ENCODE data around the gene TNP1. TPM values are rescaled to one million over a fixed set of nuclear protein-coding genes. Genes with fewer than 3 reads are reported as not detected.

TNP1 gene
- total RNA-seq, 2 donors from 2014 or later = not detected

GRCh38 chr2:216885117-216885553, 25.3 kb upstream of the TNP1 start:
- no peak for ATAC-seq
- peaks cover 17% of the 10 kb centered on the region for H3K27me3 Mint-ChIP-seq
- no peak overlapping the region for H3K4me3 Mint-ChIP-seq
- no peaks in the 10 kb centered on the region for H3K4me1 Mint-ChIP-seq
- no peaks in the 10 kb centered on the region for H3K36me3 Mint-ChIP-seq (ENCODE audit: low read depth)
- H3K27ac Mint-ChIP-seq = no peak overlapping the region
- no peaks in the 10 kb centered on the region for H3K9me3 ChIP-seq (ENCODE audit: control insufficient read depth, low read length, poor library complexity, severe bottlenecking)
- DNase-seq = no peak

- DNase-seq (no peak), ATAC-seq (no peak)
- H3K27ac Mint-ChIP-seq = no peak overlapping the region
- H3K27me3 Mint-ChIP-seq = peaks cover 17% of the 10 kb centered on the region
- H3K9me3 ChIP-seq (ENCODE audit: control insufficient read depth, low read length, poor library complexity, severe bottlenecking) = no peaks in the 10 kb centered on the region
- H3K4me1 Mint-ChIP-seq = no peaks in the 10 kb centered on the region
- no peaks in the 10 kb centered on the region for H3K36me3 Mint-ChIP-seq (ENCODE audit: low read depth)
- H3K4me3 Mint-ChIP-seq = no peak overlapping the region
Observed at GRCh38 chr2:216884347-216884746, 24.5 kb upstream of the TNP1 start.

DNA sequence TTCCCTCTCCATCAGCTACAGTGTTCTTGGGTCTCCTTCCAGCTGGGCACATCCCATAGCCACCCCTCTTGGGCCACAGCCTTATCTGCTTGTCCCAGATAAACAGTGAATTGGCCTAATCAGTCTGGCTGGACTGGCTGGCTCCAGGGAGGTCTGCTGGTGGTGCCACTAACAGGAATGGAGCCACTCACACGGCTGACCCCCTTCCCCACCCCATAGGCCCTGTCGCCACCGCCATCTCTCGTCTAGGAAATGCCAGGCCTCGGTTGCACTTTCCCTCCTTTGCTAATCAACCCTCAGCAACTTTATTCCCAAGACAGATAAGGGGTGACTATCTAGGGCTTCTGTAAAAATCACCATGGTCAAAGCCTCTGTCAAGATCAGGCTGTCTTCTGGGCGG, 23.0 kb upstream of the TNP1 start:
- Mint-ChIP-seq H3K27ac (no peak overlapping the region), H3K36me3 (ENCODE audit: low read depth) (no peaks in the 10 kb centered on the region), H3K4me3 (no peak overlapping the region), H3K27me3 (peaks cover 21% of the 10 kb centered on the region), H3K4me1 (no peaks in the 10 kb centered on the region)
- ATAC-seq (no peak), DNase-seq (no peak)
- H3K9me3 ChIP-seq (ENCODE audit: control insufficient read depth, low read length, poor library complexity, severe bottlenecking) = no peaks in the 10 kb centered on the region

GRCh38 chr2:216881411-216881810, 21.5 kb upstream of the TNP1 start:
- Mint-ChIP-seq H3K4me1 (no peaks in the 10 kb centered on the region), H3K27ac (no peak overlapping the region), H3K4me3 (no peak overlapping the region)

DNA sequence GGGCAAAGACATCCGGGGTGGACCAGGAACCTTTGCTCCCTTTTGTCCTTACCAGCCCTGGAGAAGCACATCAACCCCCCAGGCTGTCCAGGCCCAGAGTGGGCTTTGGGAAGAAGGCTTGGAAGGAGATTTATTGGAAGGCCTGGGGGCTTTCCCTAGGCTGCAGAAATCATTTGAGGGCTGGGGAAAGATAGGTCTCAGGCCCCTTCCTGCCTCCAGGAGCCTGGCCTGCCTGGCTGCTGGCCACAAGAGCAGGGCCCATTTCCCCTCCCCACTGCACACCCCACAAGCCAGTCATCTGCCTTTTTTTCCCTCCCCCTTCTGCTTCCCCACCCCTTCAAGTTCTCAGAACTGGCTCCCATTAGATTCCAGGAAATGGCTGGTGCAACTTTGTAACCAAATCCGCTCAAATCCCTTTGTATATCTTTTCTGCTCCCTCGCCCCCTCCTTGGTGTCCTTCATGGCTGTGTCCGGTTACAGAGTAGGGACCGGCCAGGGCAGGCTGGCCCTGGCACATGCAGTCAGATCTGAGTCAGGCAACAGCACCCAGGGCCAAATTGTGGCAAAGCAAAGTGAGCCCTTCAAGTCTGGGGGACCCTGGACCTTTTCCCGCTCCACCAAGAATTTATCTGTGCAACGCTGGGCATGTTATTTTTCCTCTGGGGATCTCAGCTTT, 20.8 kb upstream of the TNP1 start:
- Mint-ChIP-seq H3K27me3 (peaks cover 21% of the 10 kb centered on the region), H3K36me3 (ENCODE audit: low read depth) (no peaks in the 10 kb centered on the region), H3K4me1 (no peaks in the 10 kb centered on the region), H3K4me3 (no peak overlapping the region), H3K27ac (no peak overlapping the region)
- no peak for DNase-seq
- no peaks in the 10 kb centered on the region for H3K9me3 ChIP-seq (ENCODE audit: control insufficient read depth, low read length, poor library complexity, severe bottlenecking)
- ATAC-seq = no peak

More at GRCh38 chr2:216881411-216881810, 21.5 kb upstream of the TNP1 start:
- H3K27me3 Mint-ChIP-seq = peaks cover 21% of the 10 kb centered on the region
- no peaks in the 10 kb centered on the region for H3K36me3 Mint-ChIP-seq (ENCODE audit: low read depth)
- DNase-seq (no peak), ATAC-seq (no peak)
- H3K9me3 ChIP-seq (ENCODE audit: control insufficient read depth, low read length, poor library complexity, severe bottlenecking) = no peaks in the 10 kb centered on the region

GRCh38 chr2:216879727-216880508, 20.1 kb upstream of the TNP1 start:
- H3K27ac Mint-ChIP-seq = no peak overlapping the region
- H3K4me3 Mint-ChIP-seq = no peak overlapping the region
- no peaks in the 10 kb centered on the region for H3K4me1 Mint-ChIP-seq
- ATAC-seq (no peak), DNase-seq (no peak)
- H3K36me3 Mint-ChIP-seq (ENCODE audit: low read depth) = no peaks in the 10 kb centered on the region
- no peaks in the 10 kb centered on the region for H3K9me3 ChIP-seq (ENCODE audit: control insufficient read depth, low read length, poor library complexity, severe bottlenecking)
- peaks cover 25% of the 10 kb centered on the region for H3K27me3 Mint-ChIP-seq

GRCh38 chr2:216878072-216878471, 18.2 kb upstream of the TNP1 start:
- ATAC-seq = no peak
- no peaks in the 10 kb centered on the region for H3K4me1 Mint-ChIP-seq
- H3K9me3 ChIP-seq (ENCODE audit: control insufficient read depth, low read length, poor library complexity, severe bottlenecking) = no peaks in the 10 kb centered on the region
- DNase-seq = no peak
- H3K4me3 Mint-ChIP-seq = no peak overlapping the region
- H3K27ac Mint-ChIP-seq = no peak overlapping the region
- no peaks in the 10 kb centered on the region for H3K36me3 Mint-ChIP-seq (ENCODE audit: low read depth)
- peaks cover 21% of the 10 kb centered on the region for H3K27me3 Mint-ChIP-seq

GRCh38 chr2:216877085-216877484, 17.2 kb upstream of the TNP1 start:
- Mint-ChIP-seq H3K4me1 (no peaks in the 10 kb centered on the region), H3K27me3 (peaks cover 21% of the 10 kb centered on the region), H3K36me3 (ENCODE audit: low read depth) (no peaks in the 10 kb centered on the region), H3K27ac (no peak overlapping the region), H3K4me3 (no peak overlapping the region)
- ATAC-seq (no peak), DNase-seq (no peak)
- no peaks in the 10 kb centered on the region for H3K9me3 ChIP-seq (ENCODE audit: control insufficient read depth, low read length, poor library complexity, severe bottlenecking)

DNA sequence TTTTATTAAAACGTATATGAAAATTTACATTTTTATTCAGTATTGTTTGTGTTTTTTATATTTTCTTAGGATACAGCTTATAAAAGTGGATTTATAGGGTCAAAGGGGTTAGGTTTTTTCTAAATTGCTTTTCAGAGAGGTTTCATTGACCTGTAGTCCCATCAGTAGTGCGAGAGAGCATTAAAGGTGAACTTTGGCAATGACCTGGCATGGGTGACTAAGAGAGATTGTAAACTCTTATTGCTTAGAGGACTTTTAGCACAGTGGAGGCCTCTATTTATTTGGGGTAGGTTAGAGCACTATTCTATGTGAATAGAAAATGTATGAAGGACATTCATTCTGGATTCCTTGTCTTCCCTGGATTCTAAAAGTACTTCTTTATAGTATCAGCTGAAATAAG, 16.0 kb upstream of the TNP1 start:
- no peak overlapping the region for H3K4me3 Mint-ChIP-seq
- H3K4me1 Mint-ChIP-seq = no peaks in the 10 kb centered on the region
- no peaks in the 10 kb centered on the region for H3K9me3 ChIP-seq (ENCODE audit: control insufficient read depth, low read length, poor library complexity, severe bottlenecking)

DNA sequence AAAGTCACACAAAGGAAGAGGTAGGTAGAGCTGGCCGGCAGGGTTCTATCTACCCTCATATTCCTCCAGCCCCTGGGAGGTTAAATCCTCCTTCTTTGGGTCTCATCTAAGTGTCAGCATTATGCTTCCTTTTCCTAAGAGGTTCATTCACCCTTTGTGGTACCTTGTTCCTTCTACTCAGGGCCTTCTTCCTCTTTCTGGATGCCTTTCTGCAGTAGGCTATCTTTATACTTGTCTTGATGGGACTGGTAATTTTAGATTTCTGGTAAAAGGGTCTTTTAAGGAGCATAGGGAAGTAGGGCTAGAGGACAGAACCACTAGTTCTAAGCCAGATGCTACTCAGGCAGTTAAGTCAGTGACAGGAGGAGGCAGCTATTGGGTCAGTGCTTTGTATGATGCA, 13.7 kb upstream of the TNP1 start:
- peaks cover 3% of the 10 kb centered on the region for H3K36me3 Mint-ChIP-seq (ENCODE audit: low read depth)
- peaks cover 8% of the 10 kb centered on the region for H3K27me3 Mint-ChIP-seq
- no peak overlapping the region for H3K27ac Mint-ChIP-seq
- no peaks in the 10 kb centered on the region for H3K9me3 ChIP-seq (ENCODE audit: control insufficient read depth, low read length, poor library complexity, severe bottlenecking)
- no peak for ATAC-seq
- H3K4me3 Mint-ChIP-seq = no peak overlapping the region
- DNase-seq = no peak
- H3K4me1 Mint-ChIP-seq = no peaks in the 10 kb centered on the region

More for the DNA sequence above, 16.0 kb upstream of the TNP1 start:
- Mint-ChIP-seq H3K27me3 (peaks cover 13% of the 10 kb centered on the region), H3K36me3 (ENCODE audit: low read depth) (peaks cover 3% of the 10 kb centered on the region), H3K27ac (no peak overlapping the region)
- ATAC-seq = no peak
- no peak for DNase-seq

DNA sequence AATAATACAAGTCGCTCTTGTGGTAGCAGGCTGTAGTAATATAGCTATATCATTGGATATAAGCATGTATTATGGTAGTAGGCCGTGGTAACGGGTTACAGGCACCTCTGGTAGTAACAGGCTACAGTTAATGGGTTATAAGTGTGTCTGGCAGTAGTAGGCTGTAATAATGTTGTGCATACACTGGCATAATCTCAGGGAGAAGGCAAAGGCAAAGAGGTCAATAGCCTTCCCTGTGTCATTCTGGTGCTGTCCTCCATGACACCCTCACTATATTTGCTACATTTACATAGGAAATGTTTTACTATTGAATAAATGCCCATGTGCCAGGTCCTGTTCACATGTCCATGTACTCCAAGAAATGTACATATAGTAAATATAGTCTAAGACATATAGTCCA, 12.8 kb upstream of the TNP1 start:
- H3K27me3 Mint-ChIP-seq = peaks cover 7% of the 10 kb centered on the region

DNA sequence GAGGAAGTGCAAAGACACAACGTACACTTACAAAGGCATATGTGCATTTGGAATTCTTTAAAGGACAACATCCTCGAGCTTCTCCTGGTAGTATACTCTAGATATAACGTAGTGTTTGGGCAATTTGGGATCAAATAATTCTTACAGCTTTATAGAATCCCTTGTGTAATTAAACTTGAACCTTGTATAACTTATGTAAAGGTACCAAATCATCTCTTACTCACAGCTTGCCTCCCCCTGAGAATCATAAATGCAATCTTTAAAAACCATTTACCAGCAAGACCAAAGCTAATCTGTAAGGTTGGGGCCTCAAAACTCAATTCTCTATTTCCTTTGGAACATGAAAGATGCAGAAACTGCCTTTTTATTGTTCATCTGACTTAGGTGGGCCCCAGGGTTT, 12.2 kb upstream of the TNP1 start:
- ATAC-seq (no peak), DNase-seq (no peak)
- Mint-ChIP-seq H3K4me3 (no peak overlapping the region), H3K4me1 (no peaks in the 10 kb centered on the region), H3K36me3 (ENCODE audit: low read depth) (peaks cover 3% of the 10 kb centered on the region), H3K27ac (no peak overlapping the region), H3K27me3 (peaks cover 7% of the 10 kb centered on the region)
- H3K9me3 ChIP-seq (ENCODE audit: control insufficient read depth, low read length, poor library complexity, severe bottlenecking) = no peaks in the 10 kb centered on the region

More for the DNA sequence above, 12.8 kb upstream of the TNP1 start:
- Mint-ChIP-seq H3K36me3 (ENCODE audit: low read depth) (peaks cover 3% of the 10 kb centered on the region), H3K4me1 (no peaks in the 10 kb centered on the region), H3K27ac (no peak overlapping the region), H3K4me3 (no peak overlapping the region)
- ATAC-seq (no peak), DNase-seq (no peak)
- H3K9me3 ChIP-seq (ENCODE audit: control insufficient read depth, low read length, poor library complexity, severe bottlenecking) = no peaks in the 10 kb centered on the region

- DNase-seq (no peak), ATAC-seq (no peak)
- Mint-ChIP-seq H3K4me1 (peaks cover 2% of the 10 kb centered on the region), H3K4me3 (no peak overlapping the region), H3K36me3 (ENCODE audit: low read depth) (peaks cover 3% of the 10 kb centered on the region), H3K27ac (no peak overlapping the region), H3K27me3 (peaks cover 7% of the 10 kb centered on the region)
- no peaks in the 10 kb centered on the region for H3K9me3 ChIP-seq (ENCODE audit: control insufficient read depth, low read length, poor library complexity, severe bottlenecking)
Observed at GRCh38 chr2:216871333-216871934, 11.6 kb upstream of the TNP1 start.
